Liver (tissue), 9 donors: Measurements from ENCODE around the gene FRS2. TPM values are rescaled to one million over a fixed set of nuclear protein-coding genes. Genes with fewer than 3 reads are reported as not detected.

Source experiments
- DNase-seq: peaks from one replicate; pipeline ENCODE4 v3.0.0-alpha.2; 2017; ENCODE audit warnings: low spot score
- H3K27ac ChIP-seq, 2 donors: one replicate each; pipeline ENCODE4 v1.7.0; 2013; ENCODE audit warnings: inconsistent platforms in 2 of 2, low read length in 2 of 2, control low read depth in 1 of 2, low read depth in 1 of 2, mild to moderate bottlenecking in 1 of 2
- H3K27me3 ChIP-seq, 4 donors: one replicate each; pipeline versions ENCODE4 v1.6.1 to v1.7.0; 2013; ENCODE audit warnings: low read length in 3 of 4, inconsistent platforms in 1 of 4, mild to moderate bottlenecking in 1 of 4, moderate library complexity in 1 of 4; ENCODE audit not compliant: control insufficient read depth in 4 of 4, insufficient read depth in 4 of 4
- H3K36me3 ChIP-seq, 4 donors: one replicate each; pipeline versions ENCODE4 v1.6.1 to v1.7.0; 2013; ENCODE audit warnings: low read length in 3 of 4, mild to moderate bottlenecking in 3 of 4, low read depth in 1 of 4, moderate library complexity in 1 of 4; ENCODE audit not compliant: control insufficient read depth in 4 of 4, insufficient read depth in 3 of 4
- H3K4me1 ChIP-seq, 4 donors: one replicate each; pipeline versions ENCODE4 v1.6.1 to v1.7.0; 2013; ENCODE audit warnings: low read length in 3 of 4, mild to moderate bottlenecking in 3 of 4, moderate library complexity in 1 of 4; ENCODE audit not compliant: control insufficient read depth in 4 of 4, insufficient read depth in 4 of 4
- H3K4me3 ChIP-seq, 3 donors: one replicate each; pipeline versions ENCODE4 v1.6.1 to v1.7.0; 2013; ENCODE audit warnings: low read length in 3 of 3, control low read depth in 1 of 3, low read depth in 1 of 3, mild to moderate bottlenecking in 1 of 3
- H3K9ac ChIP-seq, 2 donors: one replicate each; pipeline ENCODE4 v1.7.0; 2013; ENCODE audit warnings: low read length in 2 of 2, mild to moderate bottlenecking in 2 of 2, moderate library complexity in 2 of 2, control low read depth in 1 of 2, low read depth in 1 of 2
- H3K9me3 ChIP-seq, 4 donors: one replicate each; pipeline versions ENCODE4 v1.6.1 to v1.7.0; 2013; ENCODE audit warnings: low read length in 3 of 4; ENCODE audit not compliant: control insufficient read depth in 4 of 4
- EGR1 ChIP-seq, 2 donors: IDR thresholded peaks; 2 replicates each; pipeline ENCODE4 v1.6.1; 2016 to 2018; ENCODE audit warnings: antibody characterized with exemption in 2 of 2, low read depth in 2 of 2
- FOXA2 ChIP-seq: IDR thresholded peaks from 2 replicates; pipeline ENCODE4 v1.6.1; 2016; ENCODE audit warnings: antibody characterized with exemption
- GABPA ChIP-seq, 2 donors: IDR thresholded peaks in 1 of 2; conservative IDR thresholded peaks in 1 of 2; 2 replicates each; pipeline ENCODE4 v1.6.1; 2016; ENCODE audit warnings: antibody characterized with exemption in 2 of 2, mild to moderate bottlenecking in 1 of 2, moderate library complexity in 1 of 2
- HNF4G ChIP-seq: IDR thresholded peaks from 2 replicates; pipeline ENCODE4 v1.6.1; 2016; ENCODE audit warnings: antibody characterized with exemption
- JUND ChIP-seq, 2 donors: IDR thresholded peaks; 2 replicates each; pipeline ENCODE4 v1.6.1; 2016; ENCODE audit warnings: antibody characterized with exemption in 2 of 2
- RAD21 ChIP-seq, 2 donors: IDR thresholded peaks; 2 replicates each; pipeline ENCODE4 v1.6.1; 2016; ENCODE audit warnings: antibody characterized with exemption in 2 of 2, mild to moderate bottlenecking in 2 of 2
- RXRA ChIP-seq, 2 donors: IDR thresholded peaks; 2 replicates each; pipeline ENCODE4 v1.6.1; 2017 to 2018; ENCODE audit warnings: antibody characterized with exemption in 2 of 2, mild to moderate bottlenecking in 1 of 2
- SP1 ChIP-seq: IDR thresholded peaks from 2 replicates; pipeline ENCODE4 v1.6.1; 2018; ENCODE audit warnings: antibody characterized with exemption, mild to moderate bottlenecking
- TAF1 ChIP-seq: conservative IDR thresholded peaks from 2 replicates; pipeline ENCODE4 v1.6.1; 2016; ENCODE audit warnings: antibody characterized with exemption, mild to moderate bottlenecking
- YY1 ChIP-seq: IDR thresholded peaks from 2 replicates; pipeline ENCODE4 v1.6.1; 2016; ENCODE audit warnings: antibody characterized with exemption, mild to moderate bottlenecking
- WGBS: extraction: QIAGEN DNeasy Blood & Tissue Kit; methylation state at CpG from one replicate; pipeline ENCODE4 v1.1.7; 2013; 5-methylcytosine and 5-hydroxymethylcytosine counted together
- polyA plus RNA-seq, 2 donors: library from polyadenylated mRNA; stranded (reverse) in 1 of 2; unstranded in 1 of 2; fragments of 200-250 nt in 1 of 2; fragments of >200 nt in 1 of 2; fragmentation: Nextera tagmentation in 1 of 2; extraction: Ambion mirVana in 1 of 2; gene quantifications; one replicate each; pipeline versions ENCODE4 v1.2.1 to v1.2.3, GENCODE V29; 2013 to 2015
- total RNA-seq, 2 donors: library from RNA; depleted of rRNA; stranded (reverse); fragments of >200 nt; gene quantifications; one replicate each; pipeline ENCODE4 v1.2.3, GENCODE V29; 2014
- TF ChIP-seq, protein P1 (sequence below): IDR thresholded peaks from 2 replicates; pipeline ENCODE4 v1.6.1; 2016; ENCODE audit warnings: antibody characterized with exemption
- TF ChIP-seq, protein P2 (sequence below): fragments of 150-350 bp; IDR thresholded peaks from 2 replicates; pipeline ENCODE4 v1.5.1; 2017; ENCODE audit warnings: improper control_type of control experiment, low read depth, low read length; ENCODE audit not compliant: missing input control
- TF ChIP-seq, protein P3 (sequence below): IDR thresholded peaks from 2 replicates; pipeline ENCODE4 v1.6.1; 2016; ENCODE audit warnings: antibody characterized with exemption
- TF ChIP-seq, protein P4 (sequence below): IDR thresholded peaks from 2 replicates; pipeline ENCODE4 v1.6.1; 2016; ENCODE audit warnings: antibody characterized with exemption, mild to moderate bottlenecking
- TF ChIP-seq, protein P5 (sequence below): IDR thresholded peaks from 2 replicates; pipeline ENCODE4 v1.6.1; 2016; ENCODE audit warnings: antibody characterized with exemption
- donor health status: healthy.
- donor health status: healthy.
- donor health status: healthy.
- donor health status: healthy.
- donor health status: healthy.

FRS2 gene
- total and polyA plus RNA-seq, 4 donors: 7.0 to 24.0 (median 21.9) TPM

DNA sequence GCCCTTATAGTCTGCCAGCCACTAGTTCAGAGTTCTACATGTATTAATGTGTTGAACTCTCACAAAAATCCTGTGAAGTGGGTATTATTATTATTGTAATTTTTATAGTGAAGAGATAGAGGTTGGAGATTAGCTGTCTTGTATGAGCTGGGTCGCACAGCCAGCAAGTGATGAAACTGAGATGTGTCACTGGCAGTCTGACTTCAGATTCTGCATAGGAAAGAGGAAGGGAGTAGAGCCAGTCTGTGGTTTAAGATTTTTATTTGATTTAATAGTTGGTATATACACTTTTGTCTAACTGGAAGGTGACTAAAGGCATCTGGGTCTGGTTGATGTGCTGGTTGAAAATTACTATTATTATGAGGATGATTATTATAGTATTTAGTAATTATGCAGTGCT lies 5.8 kb upstream of the FRS2 start:
- H3K36me3 ChIP-seq: no peaks in the 10 kb centered on the region
- DNase-seq: no peak
- H3K4me1 ChIP-seq: no peaks in the 10 kb centered on the region
- TF ChIP-seq RXRA (IDR thresholded peaks at IDR 0.05): no peak
- TF ChIP-seq GABPA (IDR thresholded peaks at IDR 0.05 in 1 of 2, conservative IDR thresholded peaks at IDR 0.05 in 1 of 2): no peak
- TF ChIP-seq FOXA2: no peak
- TF ChIP-seq, protein P1, sequence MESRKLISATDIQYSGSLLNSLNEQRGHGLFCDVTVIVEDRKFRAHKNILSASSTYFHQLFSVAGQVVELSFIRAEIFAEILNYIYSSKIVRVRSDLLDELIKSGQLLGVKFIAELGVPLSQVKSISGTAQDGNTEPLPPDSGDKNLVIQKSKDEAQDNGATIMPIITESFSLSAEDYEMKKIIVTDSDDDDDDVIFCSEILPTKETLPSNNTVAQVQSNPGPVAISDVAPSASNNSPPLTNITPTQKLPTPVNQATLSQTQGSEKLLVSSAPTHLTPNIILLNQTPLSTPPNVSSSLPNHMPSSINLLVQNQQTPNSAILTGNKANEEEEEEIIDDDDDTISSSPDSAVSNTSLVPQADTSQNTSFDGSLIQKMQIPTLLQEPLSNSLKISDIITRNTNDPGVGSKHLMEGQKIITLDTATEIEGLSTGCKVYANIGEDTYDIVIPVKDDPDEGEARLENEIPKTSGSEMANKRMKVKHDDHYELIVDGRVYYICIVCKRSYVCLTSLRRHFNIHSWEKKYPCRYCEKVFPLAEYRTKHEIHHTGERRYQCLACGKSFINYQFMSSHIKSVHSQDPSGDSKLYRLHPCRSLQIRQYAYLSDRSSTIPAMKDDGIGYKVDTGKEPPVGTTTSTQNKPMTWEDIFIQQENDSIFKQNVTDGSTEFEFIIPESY: no peak
- TF ChIP-seq HNF4G: no peak
- TF ChIP-seq SP1: no peak
- H3K9ac ChIP-seq: no peak overlapping the region
- H3K27ac ChIP-seq: no peak overlapping the region
- no peaks in the 10 kb centered on the region for H3K27me3 ChIP-seq
- 73% methylated on average over 1 of the region's 1 CpG for WGBS
- H3K9me3 ChIP-seq: no peaks in the 10 kb centered on the region
- H3K4me3 ChIP-seq: no peak overlapping the region

DNA sequence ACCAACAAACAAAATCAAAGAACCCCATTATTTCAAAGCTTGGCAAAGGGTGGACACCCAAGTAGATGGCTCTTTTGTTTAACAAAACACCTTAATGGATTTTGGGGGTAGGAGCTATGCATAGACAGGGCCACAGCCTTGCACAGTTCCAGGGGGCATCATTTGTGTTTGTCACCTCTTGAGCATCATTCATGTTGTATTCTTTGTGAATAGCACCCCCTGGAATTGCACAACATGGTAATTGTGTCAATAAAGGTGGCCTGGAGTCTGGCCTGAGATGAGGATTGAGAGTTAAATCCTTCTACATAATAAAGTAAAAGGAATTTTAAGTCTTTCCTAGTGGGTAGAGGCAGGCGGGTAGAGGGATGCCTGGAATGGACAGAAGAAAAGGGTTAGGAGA lies 3.3 kb upstream of the FRS2 start:
- TF ChIP-seq, protein P2, sequence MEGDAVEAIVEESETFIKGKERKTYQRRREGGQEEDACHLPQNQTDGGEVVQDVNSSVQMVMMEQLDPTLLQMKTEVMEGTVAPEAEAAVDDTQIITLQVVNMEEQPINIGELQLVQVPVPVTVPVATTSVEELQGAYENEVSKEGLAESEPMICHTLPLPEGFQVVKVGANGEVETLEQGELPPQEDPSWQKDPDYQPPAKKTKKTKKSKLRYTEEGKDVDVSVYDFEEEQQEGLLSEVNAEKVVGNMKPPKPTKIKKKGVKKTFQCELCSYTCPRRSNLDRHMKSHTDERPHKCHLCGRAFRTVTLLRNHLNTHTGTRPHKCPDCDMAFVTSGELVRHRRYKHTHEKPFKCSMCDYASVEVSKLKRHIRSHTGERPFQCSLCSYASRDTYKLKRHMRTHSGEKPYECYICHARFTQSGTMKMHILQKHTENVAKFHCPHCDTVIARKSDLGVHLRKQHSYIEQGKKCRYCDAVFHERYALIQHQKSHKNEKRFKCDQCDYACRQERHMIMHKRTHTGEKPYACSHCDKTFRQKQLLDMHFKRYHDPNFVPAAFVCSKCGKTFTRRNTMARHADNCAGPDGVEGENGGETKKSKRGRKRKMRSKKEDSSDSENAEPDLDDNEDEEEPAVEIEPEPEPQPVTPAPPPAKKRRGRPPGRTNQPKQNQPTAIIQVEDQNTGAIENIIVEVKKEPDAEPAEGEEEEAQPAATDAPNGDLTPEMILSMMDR: no peak
- TF ChIP-seq RAD21 (IDR thresholded peaks at IDR 0.05): peak in 1 of 2 donors; percentile 33
- Histone ChIP-seq H3K9ac (no peak overlapping the region), H3K9me3 (no peaks in the 10 kb centered on the region), H3K36me3 (no peaks in the 10 kb centered on the region), H3K27ac (no peak overlapping the region), H3K4me3 (no peak overlapping the region), H3K27me3 (no peaks in the 10 kb centered on the region), H3K4me1 (peaks cover 2 to 15% (median 11%) of the 10 kb centered on the region in 4 donors)
- no peak for DNase-seq
- WGBS: 93% methylated on average over 1 of the region's 1 CpG

DNA sequence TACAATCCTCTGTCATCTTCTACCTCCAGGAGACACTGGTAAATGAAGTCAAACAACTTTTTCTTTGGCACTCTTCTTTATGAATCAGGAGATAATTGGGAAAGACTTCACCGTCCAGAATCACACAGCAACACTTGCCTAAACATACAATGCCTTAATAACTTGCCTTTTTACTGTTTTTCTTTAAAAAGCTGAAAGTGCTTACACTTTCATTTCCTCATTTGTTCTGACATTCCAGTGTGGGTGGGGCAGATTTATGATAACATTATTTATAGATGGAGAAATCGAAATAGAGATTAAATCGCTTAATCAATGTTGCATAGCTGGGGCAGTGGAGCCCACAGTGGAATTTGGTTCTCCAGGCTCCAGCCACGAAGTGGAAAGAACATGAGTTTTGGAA lies 2.8 kb upstream of the FRS2 start:
- no peak overlapping the region for H3K4me3 ChIP-seq
- H3K27ac ChIP-seq: no peak overlapping the region
- H3K4me1 ChIP-seq: peaks cover 2 to 17% (median 15%) of the 10 kb centered on the region in 4 donors
- no peaks in the 10 kb centered on the region for H3K9me3 ChIP-seq
- no peak overlapping the region for H3K9ac ChIP-seq
- no peak for DNase-seq
- H3K27me3 ChIP-seq: no peaks in the 10 kb centered on the region
- 76% methylated on average over 4 of the region's 4 CpGs for WGBS
- no peaks in the 10 kb centered on the region for H3K36me3 ChIP-seq
- TF ChIP-seq JUND (IDR thresholded peaks at IDR 0.05) (no peak), TAF1 (no peak), EGR1 (IDR thresholded peaks at IDR 0.05; ENCODE audit: low read depth in 2 of 2) (no peak), RAD21 (IDR thresholded peaks at IDR 0.05) (no peak), RXRA (IDR thresholded peaks at IDR 0.05) (no peak), HNF4G (no peak), YY1 (no peak), GABPA (IDR thresholded peaks at IDR 0.05 in 1 of 2, conservative IDR thresholded peaks at IDR 0.05 in 1 of 2) (no peak), FOXA2 (no peak)
- TF ChIP-seq, protein P1: no peak
- TF ChIP-seq, protein P3, sequence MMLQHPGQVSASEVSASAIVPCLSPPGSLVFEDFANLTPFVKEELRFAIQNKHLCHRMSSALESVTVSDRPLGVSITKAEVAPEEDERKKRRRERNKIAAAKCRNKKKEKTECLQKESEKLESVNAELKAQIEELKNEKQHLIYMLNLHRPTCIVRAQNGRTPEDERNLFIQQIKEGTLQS: no peak
- TF ChIP-seq, protein P2: no peak
- TF ChIP-seq, protein P4, sequence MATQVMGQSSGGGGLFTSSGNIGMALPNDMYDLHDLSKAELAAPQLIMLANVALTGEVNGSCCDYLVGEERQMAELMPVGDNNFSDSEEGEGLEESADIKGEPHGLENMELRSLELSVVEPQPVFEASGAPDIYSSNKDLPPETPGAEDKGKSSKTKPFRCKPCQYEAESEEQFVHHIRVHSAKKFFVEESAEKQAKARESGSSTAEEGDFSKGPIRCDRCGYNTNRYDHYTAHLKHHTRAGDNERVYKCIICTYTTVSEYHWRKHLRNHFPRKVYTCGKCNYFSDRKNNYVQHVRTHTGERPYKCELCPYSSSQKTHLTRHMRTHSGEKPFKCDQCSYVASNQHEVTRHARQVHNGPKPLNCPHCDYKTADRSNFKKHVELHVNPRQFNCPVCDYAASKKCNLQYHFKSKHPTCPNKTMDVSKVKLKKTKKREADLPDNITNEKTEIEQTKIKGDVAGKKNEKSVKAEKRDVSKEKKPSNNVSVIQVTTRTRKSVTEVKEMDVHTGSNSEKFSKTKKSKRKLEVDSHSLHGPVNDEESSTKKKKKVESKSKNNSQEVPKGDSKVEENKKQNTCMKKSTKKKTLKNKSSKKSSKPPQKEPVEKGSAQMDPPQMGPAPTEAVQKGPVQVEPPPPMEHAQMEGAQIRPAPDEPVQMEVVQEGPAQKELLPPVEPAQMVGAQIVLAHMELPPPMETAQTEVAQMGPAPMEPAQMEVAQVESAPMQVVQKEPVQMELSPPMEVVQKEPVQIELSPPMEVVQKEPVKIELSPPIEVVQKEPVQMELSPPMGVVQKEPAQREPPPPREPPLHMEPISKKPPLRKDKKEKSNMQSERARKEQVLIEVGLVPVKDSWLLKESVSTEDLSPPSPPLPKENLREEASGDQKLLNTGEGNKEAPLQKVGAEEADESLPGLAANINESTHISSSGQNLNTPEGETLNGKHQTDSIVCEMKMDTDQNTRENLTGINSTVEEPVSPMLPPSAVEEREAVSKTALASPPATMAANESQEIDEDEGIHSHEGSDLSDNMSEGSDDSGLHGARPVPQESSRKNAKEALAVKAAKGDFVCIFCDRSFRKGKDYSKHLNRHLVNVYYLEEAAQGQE: no peak
- TF ChIP-seq, protein P5, sequence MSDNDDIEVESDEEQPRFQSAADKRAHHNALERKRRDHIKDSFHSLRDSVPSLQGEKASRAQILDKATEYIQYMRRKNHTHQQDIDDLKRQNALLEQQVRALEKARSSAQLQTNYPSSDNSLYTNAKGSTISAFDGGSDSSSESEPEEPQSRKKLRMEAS: no peak
